Stimulated activated CD8-positive, alpha-beta memory T cell treated with anti-CD3 and anti-CD28 coated beads, Interleukin-12 subunit alpha, Interleukin-12 subunit beta, amount 100 ng/mL, for 1 hour (primary cell): ENCODE results near the gene FSIP1.

Experiments
- DNase-seq: peaks from one replicate; pipeline ENCODE4 v3.0.0-alpha.2; 2020; ENCODE audit warnings: low read depth

The FSIP1 gene

DNA sequence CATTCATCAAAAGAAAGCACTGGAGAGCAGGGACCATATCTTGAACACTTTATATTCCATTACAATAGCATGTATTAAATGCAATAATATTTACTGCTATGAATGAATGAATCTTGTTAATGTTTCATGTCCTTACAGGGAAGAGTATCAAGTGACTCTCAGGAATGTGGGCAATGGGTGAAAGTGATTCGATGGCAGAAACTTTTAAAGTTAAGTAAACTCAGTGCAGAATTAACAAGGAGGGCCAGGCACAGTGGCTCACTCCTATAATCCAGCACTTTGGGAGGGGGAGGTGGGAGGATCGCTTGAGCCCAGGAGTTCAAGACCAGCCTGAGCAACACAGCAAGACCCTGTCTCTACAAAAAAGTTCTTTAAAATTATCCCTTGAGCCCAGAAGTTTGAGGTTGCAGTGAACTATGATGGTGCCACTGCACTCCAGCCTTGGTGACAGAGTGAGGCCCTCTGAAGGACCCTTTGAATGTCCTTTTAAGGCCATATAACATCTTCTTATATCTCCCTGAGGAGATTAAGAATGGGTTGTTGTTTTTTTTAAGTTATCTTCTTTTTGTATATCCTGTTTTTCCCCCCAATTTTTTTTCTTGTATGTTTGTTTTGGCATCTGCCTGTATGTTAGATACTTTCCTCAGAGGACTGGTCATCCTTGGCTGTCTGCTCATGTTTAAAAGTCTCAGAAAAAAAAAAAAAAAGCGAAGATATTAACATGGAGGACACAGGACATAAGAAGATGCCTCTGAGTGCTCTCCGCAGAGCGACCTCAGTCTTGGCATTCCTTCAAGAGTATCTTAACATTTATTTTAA, 9.6 kb upstream of the FSIP1 start:
- no peak for DNase-seq

- DNase-seq: no peak
These were observed 7.1 kb upstream of the FSIP1 start for GRCh38 chr15:39789736-39790135.

DNA sequence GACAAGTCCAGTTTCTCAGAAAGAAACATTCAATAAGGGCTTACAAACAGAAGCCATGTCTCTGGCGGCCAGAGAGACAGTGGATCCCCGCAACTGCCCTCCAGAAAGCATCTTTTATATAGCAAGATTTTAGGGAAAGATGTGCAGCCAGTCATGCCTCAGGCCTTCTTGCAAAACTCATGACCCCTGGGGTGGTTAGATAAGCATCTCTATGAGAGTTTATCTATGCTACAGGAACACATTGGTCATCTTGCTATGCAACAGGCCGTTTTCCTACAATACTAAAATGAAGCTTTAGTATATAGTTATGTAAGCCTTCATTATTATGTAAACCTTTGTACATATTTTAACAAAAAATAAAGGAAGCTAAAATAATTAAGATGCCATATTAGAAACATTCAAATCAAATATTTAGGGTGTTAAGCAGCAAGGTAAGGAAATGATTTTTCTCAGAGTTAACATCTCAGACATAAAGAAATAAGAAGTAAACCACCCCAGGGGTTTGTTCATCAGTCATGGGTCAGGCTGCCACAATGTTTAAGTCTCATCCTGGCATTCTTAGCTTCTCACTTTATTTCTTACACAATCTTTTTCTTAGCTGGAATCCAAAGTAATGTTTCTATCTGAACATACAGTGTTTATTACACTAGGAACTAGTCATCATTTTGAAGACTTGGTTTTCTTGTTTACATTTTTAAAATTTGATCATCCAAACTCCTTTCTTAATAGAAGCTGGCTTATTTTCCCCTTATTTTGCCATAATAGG, 6.3 kb upstream of the FSIP1 start:
- no peak for DNase-seq

- DNase-seq: no peak
These were observed 5.5 kb upstream of the FSIP1 start for GRCh38 chr15:39788108-39788507.

DNA sequence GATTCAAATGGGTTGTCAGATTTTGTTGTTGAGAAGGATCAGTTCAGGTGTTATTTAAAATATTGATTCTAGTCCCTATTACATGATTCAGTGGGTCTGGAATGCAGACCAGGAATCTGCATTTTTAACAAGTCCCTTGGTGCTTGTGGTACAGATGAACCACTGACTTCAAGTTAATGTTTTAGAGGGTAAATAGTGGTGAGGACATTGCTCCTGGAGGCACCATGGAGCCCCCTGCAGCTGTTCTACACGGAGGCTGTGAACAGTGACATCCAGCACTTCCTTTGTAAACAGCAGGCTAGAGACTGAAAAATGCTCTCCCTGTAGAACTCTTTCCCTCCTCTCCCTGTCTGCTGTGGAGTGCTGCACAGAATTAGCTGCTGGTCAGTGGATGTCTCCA, 4.8 kb upstream of the FSIP1 start:
- DNase-seq: no peak

GRCh38 chr15:39786447-39787056, 3.9 kb upstream of the FSIP1 start:
- no peak for DNase-seq

DNA sequence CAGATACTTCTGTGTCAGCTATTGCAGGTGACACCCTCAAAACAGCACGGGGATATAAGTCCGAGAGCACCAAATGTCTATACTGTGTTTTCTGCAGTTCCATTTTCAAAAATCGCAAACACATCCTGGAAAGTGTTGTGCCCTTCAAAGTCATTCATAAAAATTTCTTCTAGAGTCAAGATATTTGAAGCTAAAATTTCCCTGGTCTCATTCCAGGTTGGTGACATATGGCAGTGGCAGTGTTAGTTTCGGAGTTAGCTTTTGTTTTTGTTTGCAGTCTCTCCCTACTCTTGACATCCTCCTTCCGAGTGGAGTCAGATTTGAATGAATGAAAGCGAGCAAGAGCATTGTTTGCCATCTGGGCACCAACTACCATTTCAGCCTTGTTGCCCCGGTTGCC, 3.2 kb upstream of the FSIP1 start:
- DNase-seq: no peak

GRCh38 chr15:39785139-39785538, 2.5 kb upstream of the FSIP1 start:
- no peak for DNase-seq

GRCh38 chr15:39784638-39785037, 2.0 kb upstream of the FSIP1 start:
- no peak for DNase-seq

DNA sequence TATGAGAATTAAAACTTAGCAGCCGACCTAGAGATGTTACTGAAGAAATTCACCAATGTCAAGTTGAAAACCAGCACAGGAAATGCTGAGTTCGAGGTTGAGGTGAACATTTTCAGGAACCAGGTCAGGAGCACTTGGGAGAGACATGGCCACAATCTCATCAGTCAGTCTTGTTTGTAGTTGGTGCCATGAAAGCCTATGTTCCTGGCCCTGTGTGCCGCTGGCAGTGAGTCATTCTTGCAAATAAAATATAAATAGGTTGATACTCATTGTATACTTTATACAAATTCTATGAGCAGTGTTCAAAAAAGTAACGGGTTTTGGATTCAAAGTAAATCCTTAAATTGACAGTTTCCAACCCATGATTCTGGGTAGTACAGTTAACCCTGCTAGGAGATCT, 1.5 kb upstream of the FSIP1 start:
- DNase-seq: no peak

DNA sequence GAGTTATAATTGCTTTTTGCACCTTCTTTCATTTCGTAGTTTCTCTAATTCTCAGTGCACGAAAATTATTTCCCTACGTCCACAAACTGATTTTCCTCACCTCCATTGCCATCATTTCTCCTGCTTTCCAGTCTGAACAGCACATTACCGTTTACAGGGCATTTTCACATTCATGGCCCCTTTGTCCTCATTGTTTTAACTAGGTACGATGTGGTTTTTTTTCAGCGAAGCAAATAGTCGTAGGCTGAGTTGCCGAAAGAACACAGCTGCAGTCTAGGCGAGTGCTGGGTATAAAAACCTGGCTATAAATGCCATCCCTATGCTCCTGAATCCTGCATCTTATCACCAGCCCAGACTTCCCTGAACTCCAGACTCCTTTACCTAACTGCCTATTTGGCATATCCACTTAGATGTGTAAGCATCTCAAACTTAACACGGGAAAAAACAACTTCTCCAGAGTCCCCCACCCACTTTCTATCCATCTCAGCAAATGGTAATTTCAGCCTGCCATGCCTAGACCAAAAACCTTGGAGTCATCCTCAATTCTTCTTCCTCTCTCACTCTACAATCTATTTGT, 691 bp upstream of the FSIP1 start:
- no peak for DNase-seq

GRCh38 chr15:39781967-39782302, 706 bp downstream of the FSIP1 start:
- no peak for DNase-seq

GRCh38 chr15:39781147-39781966, 1.3 kb downstream of the FSIP1 start:
- no peak for DNase-seq

DNA sequence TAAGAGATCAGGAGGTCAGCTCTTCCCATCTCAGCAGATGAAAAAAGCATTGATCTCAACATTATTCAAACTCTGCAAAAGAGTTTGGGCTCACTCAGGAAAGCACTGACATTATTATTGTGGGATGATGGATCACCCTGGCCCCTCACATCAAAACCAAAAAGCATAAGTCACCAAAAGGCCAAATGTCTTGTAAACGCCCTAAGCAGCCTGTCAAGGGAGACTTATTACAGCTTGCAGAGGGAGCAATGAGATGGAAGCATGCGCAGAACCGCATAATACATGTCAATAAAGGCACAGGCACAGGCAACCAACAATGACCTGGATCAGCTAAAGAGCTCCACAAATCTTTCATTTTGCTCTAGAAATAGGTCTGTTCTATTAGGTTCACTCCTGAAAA, 4.6 kb downstream of the FSIP1 start:
- no peak for DNase-seq

GRCh38 chr15:39777496-39777895, 5.1 kb downstream of the FSIP1 start:
- no peak for DNase-seq

DNA sequence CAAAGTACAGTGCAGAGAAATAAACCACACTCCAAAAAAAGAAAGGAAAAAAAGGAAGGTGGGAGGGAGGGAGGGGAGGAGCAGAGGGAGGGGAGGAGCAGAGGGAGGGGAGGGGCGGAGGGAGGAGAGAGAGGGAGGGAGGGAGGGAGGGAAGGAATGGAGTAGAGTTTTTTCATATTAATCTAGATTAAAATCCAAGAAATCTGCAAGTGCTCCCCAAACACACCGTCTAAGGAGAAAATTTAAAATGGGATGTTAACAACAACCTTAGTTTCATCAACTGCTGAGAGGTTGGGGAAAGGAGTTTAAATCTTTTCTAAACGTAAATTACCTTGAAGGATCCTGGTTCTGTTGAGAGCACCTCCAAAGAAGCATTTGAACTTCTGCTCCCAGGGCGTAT, 6.6 kb downstream of the FSIP1 start:
- no peak for DNase-seq

DNA sequence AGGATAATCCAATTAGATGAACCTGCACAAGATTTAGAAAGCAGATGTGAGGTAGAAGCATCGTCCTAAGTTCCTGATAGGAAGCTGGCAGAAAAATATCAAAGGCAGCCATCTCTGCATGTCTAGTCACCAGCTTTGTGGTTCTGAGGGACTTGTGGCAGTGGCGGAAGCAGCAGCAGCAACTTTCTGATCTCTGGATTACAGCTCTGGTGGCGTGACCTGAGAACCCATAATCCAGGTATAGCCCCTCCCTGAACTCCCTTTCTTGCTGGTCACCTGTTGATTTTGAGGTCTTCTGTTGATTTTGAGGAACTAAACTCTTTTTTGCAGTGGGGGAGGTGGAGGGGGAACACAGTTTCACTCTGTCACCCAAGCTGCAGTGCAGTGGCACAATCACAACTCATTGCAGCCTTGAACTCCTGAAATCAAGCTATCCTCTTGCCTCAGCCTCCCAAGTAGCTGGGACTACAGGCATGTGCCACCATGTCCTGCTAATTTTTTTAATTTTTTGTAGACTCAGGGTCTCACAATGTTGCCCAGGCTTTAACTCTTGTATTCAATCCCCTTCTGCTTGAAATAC, 7.9 kb downstream of the FSIP1 start:
- no peak for DNase-seq

- no peak for DNase-seq
These were observed 11.6 kb downstream of the FSIP1 start for GRCh38 chr15:39770748-39771689.

GRCh38 chr15:39767921-39768320, 14.7 kb downstream of the FSIP1 start:
- no peak for DNase-seq

- no peak for DNase-seq
These were observed 21.6 kb downstream of the FSIP1 start for GRCh38 chr15:39761006-39761405.
